ENCODE measurements around the gene VIPR1.

VIPR1 gene

DNA sequence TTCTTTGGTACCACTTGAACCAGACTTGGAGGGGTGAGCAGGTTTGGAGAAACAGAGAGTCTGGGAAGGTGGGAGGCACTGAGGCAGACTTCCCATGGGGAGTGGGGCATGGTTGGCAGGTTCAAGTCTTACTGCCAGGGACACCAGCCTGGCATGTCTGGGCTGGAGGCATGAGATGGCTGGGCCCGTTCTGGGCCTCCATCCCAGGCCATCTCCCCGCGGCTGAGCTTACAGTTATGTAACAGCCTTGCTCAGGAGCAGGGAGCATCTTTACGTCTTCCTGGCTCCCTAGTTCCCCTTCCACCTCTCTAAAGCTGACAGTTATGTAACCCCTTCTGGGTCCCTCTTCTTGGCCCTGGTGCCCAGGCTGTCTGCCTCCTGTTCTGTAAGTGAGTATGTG is 12.4 kb downstream of the VIPR1 start:
- TF ChIP-seq CTCF (IDR thresholded peaks at IDR 0.05; ENCODE audit: low read depth, low read length, missing control alignments): no peak
- DNase-seq (ENCODE audit: extremely low read depth, low read depth): no peak
- no peak overlapping the region for H3K4me3 ChIP-seq (replicated peaks; ENCODE audit: low read depth, low read length)

DNA sequence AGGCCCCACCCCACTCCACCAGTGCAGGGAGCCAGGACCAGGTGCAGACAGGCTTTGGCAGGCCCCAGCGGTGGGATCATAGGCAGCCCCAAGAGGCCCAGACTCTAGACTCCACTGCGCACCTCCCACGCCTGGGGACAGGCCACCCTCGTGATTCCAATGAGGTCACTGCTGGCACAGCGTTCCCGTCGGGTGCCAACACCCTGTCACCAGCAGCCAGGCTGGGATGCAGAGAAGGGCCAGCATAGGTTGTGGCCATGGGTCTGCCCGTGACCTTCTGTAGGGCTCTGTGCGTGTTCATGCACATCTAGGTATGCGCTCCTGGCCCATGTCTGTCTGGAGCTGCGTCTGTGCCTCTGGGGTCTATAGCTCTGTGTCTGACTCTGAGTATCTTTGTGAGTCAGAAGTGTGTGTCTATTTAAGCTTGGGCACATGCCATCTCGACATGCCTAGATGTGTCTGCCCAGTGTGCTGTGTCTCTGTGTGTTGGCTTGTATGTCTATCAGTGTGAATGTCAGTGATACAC is 13.0 kb downstream of the VIPR1 start:
- DNase-seq (ENCODE audit: extremely low read depth, low read depth): no peak
- no peak overlapping the region for H3K4me3 ChIP-seq (replicated peaks; ENCODE audit: low read depth, low read length)
- TF ChIP-seq CTCF (IDR thresholded peaks at IDR 0.05; ENCODE audit: low read depth, low read length, missing control alignments): no peak

GRCh38 chr3:42515976-42516375 is 13.5 kb downstream of the VIPR1 start:
- TF ChIP-seq CTCF (IDR thresholded peaks at IDR 0.05; ENCODE audit: low read depth, low read length, missing control alignments): no peak
- H3K4me3 ChIP-seq (replicated peaks; ENCODE audit: low read depth, low read length): no peak overlapping the region
- no peak for DNase-seq (ENCODE audit: extremely low read depth, low read depth)

GRCh38 chr3:42516443-42516842 is 14.0 kb downstream of the VIPR1 start:
- TF ChIP-seq CTCF (IDR thresholded peaks at IDR 0.05; ENCODE audit: low read depth, low read length, missing control alignments): no peak
- DNase-seq (ENCODE audit: extremely low read depth, low read depth): no peak
- no peak overlapping the region for H3K4me3 ChIP-seq (replicated peaks; ENCODE audit: low read depth, low read length)

DNA sequence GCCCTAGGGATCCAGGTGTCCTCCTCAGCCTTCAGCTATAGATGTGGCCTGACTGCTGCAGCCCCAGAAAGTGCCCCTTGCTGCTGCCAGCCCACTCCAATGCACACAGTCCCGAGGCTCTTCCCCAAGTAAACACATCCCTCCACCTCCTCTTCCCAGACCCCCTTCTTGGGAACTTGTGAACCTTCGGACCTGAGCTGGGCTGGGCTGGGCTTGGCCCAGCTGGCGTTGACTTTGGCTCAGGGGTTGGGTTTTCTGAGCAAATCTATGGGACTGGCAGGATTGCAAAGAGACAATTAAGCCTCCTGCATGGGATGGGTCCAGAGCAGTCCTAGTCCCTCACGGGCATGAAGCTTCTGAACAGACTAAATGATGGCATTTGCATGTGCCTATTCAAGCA is 14.7 kb downstream of the VIPR1 start:
- no peak for DNase-seq (ENCODE audit: extremely low read depth, low read depth)
- no peak overlapping the region for H3K4me3 ChIP-seq (replicated peaks; ENCODE audit: low read depth, low read length)
- TF ChIP-seq CTCF (IDR thresholded peaks at IDR 0.05; ENCODE audit: low read depth, low read length, missing control alignments): no peak

DNA sequence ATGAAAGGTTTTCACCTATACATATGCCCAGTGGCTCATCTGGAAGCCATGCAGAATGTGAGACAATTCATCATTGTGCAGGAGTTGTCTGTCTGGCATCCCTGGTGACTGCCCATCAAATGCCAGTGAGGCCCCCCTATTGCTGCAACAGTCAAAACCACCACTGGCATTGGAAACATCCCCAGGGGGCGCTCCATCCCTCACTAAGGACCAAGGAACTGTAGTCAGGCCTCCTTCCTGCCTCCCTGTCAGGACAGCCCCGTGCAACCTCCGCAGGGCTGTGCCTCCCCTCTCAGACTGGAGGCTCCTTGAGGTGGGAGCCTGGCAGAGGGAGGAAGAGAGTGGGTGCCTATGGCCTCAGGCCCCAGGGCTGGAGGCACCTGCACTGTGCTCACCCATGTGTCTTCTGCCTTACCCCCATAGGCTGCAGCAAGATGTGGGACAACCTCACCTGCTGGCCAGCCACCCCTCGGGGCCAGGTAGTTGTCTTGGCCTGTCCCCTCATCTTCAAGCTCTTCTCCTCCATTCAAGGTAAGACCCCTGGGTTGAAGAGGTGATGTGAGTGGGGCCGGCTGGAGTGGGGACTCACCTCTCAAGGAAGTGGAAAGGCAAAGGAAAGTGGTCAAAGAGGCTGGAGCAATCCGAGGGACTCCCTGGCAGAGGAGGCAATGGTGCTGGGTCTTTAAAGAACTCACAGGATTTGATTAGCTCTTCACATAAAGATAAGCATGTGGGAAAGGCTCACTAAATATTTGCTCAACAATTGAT is 16.5 kb downstream of the VIPR1 start:
- peak; percentile 39 for TF ChIP-seq CTCF (IDR thresholded peaks at IDR 0.05; ENCODE audit: low read depth, low read length, missing control alignments)
- no peak overlapping the region for H3K4me3 ChIP-seq (replicated peaks; ENCODE audit: low read depth, low read length)
- no peak for DNase-seq (ENCODE audit: extremely low read depth, low read depth)

All from HFF-Myc (cell line).